Measurements from ENCODE around the gene CXCL10.
"Not testable (repeated sequence)": the region's sequence is repeated elsewhere in the genome, so short reads cannot be mapped to it uniquely, and the experiment has no call there.

The CXCL10 gene

GRCh38 chr4:76024065-76024464 lies 768 bp upstream of the CXCL10 start:
- no peak for DNase-seq (ENCODE audit: low spot score)

GRCh38 chr4:76022677-76023076 lies 620 bp downstream of the CXCL10 start:
- DNase-seq (ENCODE audit: low spot score) = no peak

- DNase-seq (ENCODE audit: low spot score) = no peak
Measured at GRCh38 chr4:76022031-76022430, 1.3 kb downstream of the CXCL10 start.

- DNase-seq (ENCODE audit: low spot score) = peak; percentile 43
Measured at GRCh38 chr4:76017056-76017686, 6.1 kb downstream of the CXCL10 start.

- DNase-seq (ENCODE audit: low spot score) = peak; percentile 81
Measured at GRCh38 chr4:76016393-76016792, 6.9 kb downstream of the CXCL10 start.

GRCh38 chr4:76013540-76013939 lies 9.8 kb downstream of the CXCL10 start:
- DNase-seq (ENCODE audit: low spot score) = no peak

- no peak for DNase-seq (ENCODE audit: low spot score)
Measured at GRCh38 chr4:76012388-76012801, 10.9 kb downstream of the CXCL10 start.

GRCh38 chr4:76011700-76012387 lies 11.5 kb downstream of the CXCL10 start:
- DNase-seq (ENCODE audit: low spot score) = peak; percentile 31

- DNase-seq (ENCODE audit: low spot score) = no peak
Measured at GRCh38 chr4:76011018-76011670, 12.2 kb downstream of the CXCL10 start.

GRCh38 chr4:76010576-76010975 lies 12.7 kb downstream of the CXCL10 start:
- DNase-seq (ENCODE audit: low spot score) = no peak

- DNase-seq (ENCODE audit: low spot score) = no peak
Measured at GRCh38 chr4:76009311-76009710, 14.0 kb downstream of the CXCL10 start.

- DNase-seq (ENCODE audit: low spot score) = peak; percentile 55
Measured at GRCh38 chr4:76007089-76007862, 16.0 kb downstream of the CXCL10 start, which contains the start of gene CXCL9. Gene CXCL9, minus strand, starts transcription at chr4:76007509. Its CDS starts 60 bp downstream, at chr4:76007449.

GRCh38 chr4:76003620-76004019 lies 19.7 kb downstream of the CXCL10 start:
- no peak for DNase-seq (ENCODE audit: low spot score)

- DNase-seq (ENCODE audit: low spot score) = no peak
Measured at GRCh38 chr4:76003035-76003434, 20.3 kb downstream of the CXCL10 start.

- DNase-seq (ENCODE audit: low spot score) = peak; percentile 31
Measured at GRCh38 chr4:76002176-76002575, 21.1 kb downstream of the CXCL10 start.

GRCh38 chr4:76001700-76002099 lies 21.6 kb downstream of the CXCL10 start:
- DNase-seq (ENCODE audit: low spot score) = no peak

- peak; percentile 38 for DNase-seq (ENCODE audit: low spot score)
Measured at GRCh38 chr4:76000279-76000678, 23.0 kb downstream of the CXCL10 start.

GRCh38 chr4:75998525-75999147 lies 24.7 kb downstream of the CXCL10 start:
- DNase-seq (ENCODE audit: low spot score) = not testable (repeated sequence)

- no peak for DNase-seq (ENCODE audit: low spot score)
Measured at GRCh38 chr4:75997946-75998345, 25.4 kb downstream of the CXCL10 start.

GRCh38 chr4:75997081-75997480 lies 26.2 kb downstream of the CXCL10 start:
- DNase-seq (ENCODE audit: low spot score) = no peak

GRCh38 chr4:75995727-75996126 lies 27.6 kb downstream of the CXCL10 start:
- peak; percentile 67 for DNase-seq (ENCODE audit: low spot score)

GRCh38 chr4:75992462-75992861 lies 30.8 kb downstream of the CXCL10 start:
- no peak for DNase-seq (ENCODE audit: low spot score)
